22Rv1 (cell line): ENCODE data around the gene PDE3A.

ENCODE experiments used
- ZFX ChIP-seq: fragments of 450-650 bp; IDR thresholded peaks from 2 replicates; pipeline ENCODE4 v1.6.1; 2017; ENCODE audit warnings: antibody characterized with exemption, borderline replicate concordance
- TF ChIP-seq, protein P1 (sequence below): fragments of 450-650 bp; IDR thresholded peaks from 2 replicates; pipeline ENCODE4 v1.5.1; 2017; ENCODE audit warnings: mild to moderate bottlenecking

DNA sequence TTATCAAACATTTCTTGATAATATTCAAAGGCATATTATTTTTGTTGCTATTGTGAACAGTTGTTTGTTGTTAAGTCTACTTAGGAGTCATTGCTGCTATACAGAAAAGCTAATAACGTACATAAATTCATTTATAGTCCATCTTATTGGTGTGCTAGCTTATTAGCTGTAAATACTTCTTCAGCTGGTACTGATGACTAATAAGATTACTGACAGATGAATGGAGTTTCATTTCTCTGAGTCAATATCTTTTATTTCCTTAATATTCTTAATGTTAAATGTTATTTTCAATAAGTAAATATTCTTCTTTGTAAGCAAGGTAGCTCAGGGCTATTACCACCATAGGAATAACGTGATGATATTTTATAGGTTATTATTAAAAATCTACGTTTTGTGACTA lies 187.4 kb downstream of the PDE3A start:
- TF ChIP-seq, protein P1, sequence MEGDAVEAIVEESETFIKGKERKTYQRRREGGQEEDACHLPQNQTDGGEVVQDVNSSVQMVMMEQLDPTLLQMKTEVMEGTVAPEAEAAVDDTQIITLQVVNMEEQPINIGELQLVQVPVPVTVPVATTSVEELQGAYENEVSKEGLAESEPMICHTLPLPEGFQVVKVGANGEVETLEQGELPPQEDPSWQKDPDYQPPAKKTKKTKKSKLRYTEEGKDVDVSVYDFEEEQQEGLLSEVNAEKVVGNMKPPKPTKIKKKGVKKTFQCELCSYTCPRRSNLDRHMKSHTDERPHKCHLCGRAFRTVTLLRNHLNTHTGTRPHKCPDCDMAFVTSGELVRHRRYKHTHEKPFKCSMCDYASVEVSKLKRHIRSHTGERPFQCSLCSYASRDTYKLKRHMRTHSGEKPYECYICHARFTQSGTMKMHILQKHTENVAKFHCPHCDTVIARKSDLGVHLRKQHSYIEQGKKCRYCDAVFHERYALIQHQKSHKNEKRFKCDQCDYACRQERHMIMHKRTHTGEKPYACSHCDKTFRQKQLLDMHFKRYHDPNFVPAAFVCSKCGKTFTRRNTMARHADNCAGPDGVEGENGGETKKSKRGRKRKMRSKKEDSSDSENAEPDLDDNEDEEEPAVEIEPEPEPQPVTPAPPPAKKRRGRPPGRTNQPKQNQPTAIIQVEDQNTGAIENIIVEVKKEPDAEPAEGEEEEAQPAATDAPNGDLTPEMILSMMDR, result no peak
- TF ChIP-seq ZFX, result no peak
